ENCODE results near the gene KRTAP10-4.

The KRTAP10-4 gene

DNA sequence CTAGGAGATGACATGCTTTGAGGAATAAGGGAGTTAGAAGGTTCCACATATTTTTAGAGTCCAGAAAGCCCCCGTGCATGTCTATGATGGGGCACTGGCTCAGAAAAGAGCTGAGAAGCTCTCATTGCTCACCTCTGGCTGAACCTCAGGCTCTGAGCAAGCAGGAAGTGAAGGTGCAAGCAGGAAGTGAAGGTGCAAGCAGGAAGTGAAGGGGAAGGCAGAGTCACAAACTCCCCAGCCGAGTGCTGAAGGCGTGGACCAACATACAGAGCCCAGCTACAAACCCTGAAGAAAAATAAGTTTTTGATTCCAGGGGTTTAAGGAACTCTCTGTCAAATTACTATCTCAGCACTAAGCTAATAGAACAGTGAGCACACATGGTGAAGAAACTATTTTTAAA is 45.4 kb downstream of the KRTAP10-4 start:
- peak; percentile 49 for DNase-seq
- peak; percentile 88 for ATAC-seq

DNA sequence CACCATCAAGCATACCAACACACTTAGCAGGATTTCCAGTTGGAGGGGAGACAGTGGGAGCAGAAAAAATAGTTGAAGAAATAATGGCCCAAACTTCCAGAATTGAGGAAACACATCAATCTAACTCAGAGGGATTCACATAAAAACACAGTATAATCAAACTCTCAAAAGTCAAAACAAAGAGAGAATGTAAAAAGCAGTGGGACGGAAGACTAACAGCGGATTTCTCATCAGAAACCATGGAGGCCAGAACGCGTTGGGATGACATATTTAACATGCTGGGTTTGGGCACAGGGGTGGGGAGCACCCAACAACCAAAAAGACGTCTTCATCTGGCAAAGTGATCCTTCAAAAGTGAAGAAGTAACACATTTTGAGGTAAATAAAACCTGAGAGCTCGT is 46.4 kb downstream of the KRTAP10-4 start:
- ATAC-seq: no peak
- DNase-seq: no peak

DNA sequence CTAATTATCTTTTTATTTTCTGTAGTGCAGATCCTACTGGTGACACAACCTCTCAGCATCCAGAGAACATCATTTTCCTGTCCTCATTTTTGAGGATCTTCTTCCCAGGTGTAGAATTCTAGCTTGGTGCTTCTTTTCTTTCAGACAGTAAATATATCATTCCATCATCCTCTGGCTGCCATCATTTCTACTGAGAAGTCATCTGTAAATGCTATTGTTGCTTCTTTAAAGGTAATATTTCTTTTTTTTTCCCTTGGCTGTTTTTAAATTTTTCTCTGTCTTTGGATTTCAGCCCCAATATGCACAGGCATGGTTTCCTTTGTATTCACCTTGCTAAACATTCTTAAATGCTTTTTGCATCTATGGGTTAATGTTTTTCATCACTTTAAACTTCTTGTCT is 50.0 kb downstream of the KRTAP10-4 start:
- ATAC-seq: no peak
- no peak for DNase-seq

Measured in stimulated activated naive CD8-positive, alpha-beta T cell treated with anti-CD3 and anti-CD28 coated beads, Interleukin-15, Interleukin-2, amounts not matched to agents 100 U/mL and 50 U/mL, for 24 hours (primary cell).